NCI-H345 treated with DMSO at 0.1 percent for 48 hours (cell line): Measurements from ENCODE around the gene UTP11.

Experiments used
- DNase-seq: peaks from one replicate; lab custom pipeline; 2025; ENCODE audit not compliant: unreplicated experiment; lab: John Stamatoyannopoulos, UW

Gene UTP11

DNA sequence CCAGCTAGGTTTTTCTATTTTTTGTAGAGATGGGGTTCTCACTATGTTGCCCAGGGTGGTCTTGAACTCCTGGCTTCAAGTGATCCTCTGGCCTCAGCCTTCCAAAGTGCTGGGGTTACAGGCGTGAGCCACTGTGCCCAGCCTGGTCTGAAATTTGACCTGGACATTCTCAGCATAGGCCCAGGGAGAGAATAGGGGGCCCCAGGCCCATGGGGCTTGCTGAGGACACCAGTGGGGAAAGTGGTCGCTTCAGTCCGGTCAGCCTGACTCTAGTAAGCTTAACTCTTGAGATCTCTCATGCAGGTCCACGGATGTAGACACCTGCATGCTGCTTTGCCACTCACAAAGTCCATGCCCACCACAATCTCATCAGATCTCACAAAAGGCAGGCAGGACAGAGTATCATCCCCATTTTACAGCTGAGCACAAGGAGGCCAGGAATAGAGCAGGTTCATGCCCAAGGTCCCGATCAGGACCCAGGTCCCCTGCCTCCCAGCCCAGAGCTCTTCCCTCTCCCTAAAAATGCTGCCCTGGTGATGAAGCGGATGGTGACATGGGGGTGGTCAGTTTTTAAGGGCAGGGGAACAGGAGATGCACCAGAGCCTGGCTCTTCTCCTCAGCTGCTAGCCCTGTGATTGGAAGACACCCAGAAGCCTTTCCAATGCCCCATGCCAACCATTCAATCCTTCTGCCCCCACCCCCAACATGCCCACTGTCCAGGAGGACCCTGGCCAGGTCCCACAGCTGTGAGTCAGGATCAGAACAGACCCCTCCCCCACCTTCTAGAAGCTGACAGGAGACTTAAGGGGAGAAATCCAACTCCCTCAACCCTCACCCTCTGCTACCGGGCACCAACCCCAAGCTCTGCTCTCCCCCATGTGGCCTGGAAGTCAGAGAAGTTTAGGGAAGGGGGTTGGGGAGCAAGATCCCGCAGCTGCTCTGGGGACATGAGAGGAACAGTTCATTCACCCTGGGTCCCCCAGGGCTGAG, 9.0 kb upstream of the UTP11 start:
- DNase-seq, result no peak

DNA sequence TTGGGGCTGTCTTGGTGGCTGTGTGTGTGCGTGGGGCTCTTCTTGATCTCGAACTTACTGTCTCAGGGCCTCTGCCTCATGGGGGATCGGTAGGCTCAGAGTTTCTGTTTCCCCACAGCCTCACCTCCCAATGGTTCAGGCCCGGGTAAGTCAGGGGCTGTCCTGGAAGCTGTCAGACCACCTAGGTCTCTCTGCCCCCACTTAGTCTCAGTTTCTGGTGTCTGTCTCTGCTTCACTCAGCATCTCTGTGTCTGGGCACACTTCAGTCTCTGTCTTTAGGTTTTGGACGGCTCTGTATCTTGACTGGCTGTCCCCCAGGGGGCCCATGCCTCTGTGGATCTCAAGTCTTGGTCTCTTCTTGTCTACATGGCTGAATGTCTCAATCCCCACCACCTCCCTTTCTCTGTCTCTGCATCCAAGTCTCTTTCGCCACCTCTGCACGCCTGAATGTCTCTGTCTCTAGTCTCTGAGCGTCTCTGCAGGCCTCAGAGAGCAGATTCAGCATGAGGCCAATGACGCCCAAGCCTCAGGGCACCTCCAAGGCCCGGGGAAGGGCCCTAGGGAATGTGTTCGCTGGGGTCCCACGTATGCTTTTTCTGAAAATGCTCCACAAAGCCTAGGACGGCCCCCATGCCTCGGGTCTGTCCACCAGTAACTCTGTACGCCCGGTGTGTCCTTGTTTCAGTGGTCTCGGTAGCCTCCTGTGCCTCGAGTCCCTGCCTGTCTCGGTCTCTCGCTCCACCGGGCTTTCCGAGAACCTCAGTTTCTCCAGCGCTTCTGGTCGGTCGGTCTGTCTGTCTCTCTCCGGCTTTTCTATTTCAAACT, 8.0 kb upstream of the UTP11 start:
- DNase-seq, result no peak

DNA sequence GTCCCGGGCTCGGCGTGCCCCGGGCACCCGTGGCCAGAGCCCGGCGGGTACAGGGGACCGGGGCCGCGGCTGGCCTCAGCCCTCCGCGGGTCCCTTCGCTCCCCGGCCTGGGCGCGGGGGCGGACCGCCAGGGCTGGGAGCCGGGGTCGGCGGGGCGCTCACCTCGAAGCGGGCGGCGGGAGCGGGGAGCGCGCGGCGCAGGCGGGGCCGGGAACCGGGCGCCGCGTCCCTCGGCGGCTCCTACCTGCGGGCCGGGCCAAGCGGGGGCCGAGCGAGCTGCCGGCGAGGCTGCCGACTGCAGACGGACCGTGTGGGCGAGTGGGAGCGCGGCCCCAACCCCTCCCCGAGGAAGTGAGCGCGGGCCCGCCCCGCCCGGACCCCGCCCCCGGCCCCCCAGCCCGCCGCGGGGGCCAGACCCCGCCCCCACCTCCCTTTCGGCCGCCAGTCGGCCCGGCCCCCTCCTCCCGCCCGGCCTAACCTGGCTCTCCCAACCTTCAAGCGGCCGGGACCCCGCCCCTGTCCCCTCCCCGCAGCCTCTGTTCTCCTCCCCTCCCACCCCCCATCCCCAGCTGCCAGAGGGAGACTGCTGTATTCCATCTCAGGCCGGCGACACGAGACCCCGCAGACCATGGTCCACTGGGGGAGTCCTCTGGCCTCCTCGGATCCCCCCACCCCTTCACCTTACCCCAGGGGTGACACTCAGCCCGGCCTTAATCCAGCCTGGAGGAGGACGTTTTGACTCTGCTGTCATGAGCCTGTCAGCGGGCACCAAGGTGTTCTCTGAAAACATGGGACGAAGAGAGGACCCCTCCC, 7.1 kb upstream of the UTP11 start, which contains the start of gene FHL3:
TSS of gene FHL3 (minus strand) at position 320 of the 813 bp plus-strand sequence. CDS start 6,102 bp downstream, outside the sequence.
- no peak for DNase-seq

DNA sequence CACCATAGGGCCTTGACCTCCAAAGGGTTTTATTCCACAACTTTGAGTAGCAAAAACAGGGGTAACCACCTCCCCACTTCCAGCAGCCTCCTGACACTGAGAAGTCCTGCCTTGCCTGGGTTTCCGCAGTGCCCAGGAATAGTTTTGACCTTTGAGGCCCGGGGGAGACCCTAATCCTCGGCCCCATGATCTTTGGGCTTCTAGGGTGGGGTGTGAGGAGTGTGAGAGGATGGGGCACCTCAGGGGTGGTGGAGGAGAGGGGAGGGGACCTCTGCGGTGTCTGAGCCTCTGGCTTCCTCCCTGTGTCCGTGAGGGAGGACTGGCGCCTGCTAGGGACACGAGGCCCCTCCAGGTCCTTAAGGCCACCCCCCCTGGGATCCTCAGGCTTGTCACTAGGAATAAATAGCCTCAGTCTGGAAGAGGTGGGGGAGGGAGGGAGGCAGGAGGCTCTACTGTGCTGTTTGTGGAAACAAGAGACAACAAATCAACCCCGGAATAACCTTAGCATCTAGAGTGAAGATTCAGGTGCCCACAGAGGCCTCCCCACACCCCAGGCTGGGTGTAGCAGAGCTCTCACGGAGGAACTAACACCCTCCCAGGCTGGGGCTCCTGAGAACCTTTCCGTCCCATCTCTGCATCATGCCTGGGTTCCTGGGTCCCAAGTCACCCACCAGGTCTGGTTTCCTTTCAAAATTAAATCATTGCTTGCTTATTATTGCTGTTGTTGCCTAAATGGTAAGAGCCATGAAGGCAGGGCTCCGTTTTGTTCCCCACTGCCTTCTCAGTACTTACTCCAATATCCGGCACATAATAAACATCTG, 6.3 kb upstream of the UTP11 start:
- no peak for DNase-seq

DNA sequence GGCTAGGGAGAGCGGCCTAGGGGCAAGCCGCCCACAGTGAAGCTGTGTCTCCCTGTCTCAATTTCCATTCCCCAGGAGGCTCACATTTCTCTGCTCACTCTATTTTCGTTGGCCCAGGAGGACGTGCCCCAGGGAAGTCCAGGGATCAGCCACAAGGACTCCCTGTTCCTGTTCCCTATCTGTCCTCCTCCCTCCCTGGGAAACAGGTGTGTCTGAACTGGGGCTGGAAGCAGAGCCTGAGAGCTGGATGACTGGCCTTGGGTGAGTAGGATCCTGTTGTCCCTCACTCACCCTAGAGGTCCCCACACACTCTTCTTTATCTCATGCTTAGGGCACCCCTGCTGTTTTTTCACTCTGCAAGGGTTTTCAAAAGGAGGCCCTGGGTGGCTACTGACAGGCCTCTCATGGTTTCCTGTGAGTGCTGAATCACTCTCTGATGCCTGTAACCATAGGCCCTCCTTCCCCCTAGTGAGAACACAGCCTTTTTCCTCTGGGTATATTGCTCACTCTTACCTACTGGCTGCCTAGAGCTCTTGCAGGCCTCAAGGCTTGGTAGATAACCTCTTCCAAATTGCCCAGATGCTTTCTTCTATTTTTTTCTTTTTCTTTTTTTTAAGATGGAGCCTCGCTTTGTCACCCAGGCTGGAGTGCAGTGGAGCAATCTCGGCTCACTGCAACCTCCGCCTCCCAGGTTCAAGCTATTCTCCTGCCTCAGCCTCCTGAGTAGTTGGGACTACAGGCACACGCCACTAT, 3.3 kb upstream of the UTP11 start:
- no peak for DNase-seq

DNA sequence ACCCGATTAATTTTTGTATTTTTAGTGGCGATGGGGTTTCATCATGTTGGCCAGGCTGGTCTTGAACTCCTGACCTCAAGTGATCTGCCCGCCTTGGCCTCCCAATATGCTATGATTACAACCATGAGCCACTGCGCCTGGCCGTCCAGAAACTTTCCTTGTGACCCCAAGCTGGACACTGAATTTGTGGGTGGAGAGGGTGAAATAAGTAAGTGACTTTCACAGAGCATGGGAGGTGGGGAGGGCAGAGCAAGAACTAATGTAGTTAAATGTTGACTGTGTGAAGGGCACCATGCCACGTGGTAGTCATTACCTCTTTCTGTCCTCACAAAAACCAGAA, 2.7 kb upstream of the UTP11 start:
- no peak for DNase-seq

DNA sequence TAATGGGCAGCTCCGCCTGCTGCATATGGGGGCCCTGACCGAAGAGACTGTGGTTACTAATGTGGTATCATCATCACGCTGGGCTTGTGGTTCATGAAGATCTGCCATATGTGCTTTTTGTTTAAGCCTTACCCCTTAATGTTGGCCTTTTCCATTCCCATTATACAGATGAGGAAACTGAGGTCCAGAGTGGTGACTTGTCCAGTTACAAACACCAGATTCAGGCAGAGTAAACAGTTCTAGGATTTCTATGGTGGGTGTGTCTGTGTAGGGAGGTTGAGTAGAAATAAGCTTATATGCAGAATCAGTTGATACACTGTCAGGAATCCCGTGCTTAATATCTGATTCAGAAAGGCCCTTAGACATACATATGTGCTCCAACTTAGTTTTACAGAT, 691 bp downstream of the UTP11 start:
- no peak for DNase-seq

DNA sequence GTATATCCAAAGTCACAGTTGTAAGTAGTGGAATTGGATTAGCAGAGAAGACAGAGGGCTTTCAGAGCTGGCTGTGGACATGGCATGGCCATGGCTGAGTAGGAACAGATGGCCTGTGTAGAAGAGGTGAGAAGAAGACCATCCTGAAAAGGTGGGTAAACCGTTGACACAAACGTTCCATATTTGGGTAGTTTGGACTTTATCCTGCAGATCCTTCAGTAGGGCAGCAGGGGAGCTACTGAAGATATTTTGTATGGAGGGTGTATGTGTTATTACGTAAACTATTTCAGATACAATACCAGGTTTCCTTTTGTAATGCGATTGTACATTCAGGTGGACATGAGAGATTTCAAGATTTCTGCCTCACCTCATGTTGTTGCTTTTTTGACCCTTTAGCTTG, 1.6 kb downstream of the UTP11 start:
- no peak for DNase-seq

DNA sequence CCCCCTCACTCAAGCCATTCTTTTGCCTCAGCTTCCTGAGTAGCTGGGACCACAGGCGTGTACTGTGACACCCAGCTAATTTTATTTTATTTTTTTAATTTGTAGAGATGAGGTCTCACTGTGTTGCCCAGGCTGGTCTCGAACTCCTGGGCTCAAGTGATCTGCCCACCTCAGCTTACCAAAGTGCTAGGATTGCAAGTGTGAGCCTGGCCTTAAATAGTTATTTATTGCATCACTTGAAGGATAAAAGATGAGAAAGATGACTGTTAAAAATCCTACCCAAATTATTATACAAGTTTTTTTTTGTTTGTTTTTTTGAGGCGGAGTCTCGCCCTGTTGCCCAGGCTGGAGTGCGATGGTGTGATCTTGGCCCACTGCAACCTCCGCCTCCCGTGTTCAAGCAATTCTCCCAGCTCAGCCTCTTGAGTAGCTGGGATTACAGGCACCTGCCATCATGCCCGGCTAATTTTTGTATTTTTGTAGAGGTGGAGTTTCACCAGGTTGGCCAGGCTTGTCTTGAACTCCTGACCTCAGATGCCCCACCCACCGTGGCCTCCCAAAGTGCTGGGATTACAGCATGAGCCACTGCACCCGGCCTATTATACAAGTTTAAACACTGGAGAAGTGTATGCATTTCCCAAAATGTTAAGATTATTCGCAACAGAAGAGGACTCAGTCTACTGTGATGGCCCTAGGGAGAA, 2.3 kb downstream of the UTP11 start:
- no peak for DNase-seq

DNA sequence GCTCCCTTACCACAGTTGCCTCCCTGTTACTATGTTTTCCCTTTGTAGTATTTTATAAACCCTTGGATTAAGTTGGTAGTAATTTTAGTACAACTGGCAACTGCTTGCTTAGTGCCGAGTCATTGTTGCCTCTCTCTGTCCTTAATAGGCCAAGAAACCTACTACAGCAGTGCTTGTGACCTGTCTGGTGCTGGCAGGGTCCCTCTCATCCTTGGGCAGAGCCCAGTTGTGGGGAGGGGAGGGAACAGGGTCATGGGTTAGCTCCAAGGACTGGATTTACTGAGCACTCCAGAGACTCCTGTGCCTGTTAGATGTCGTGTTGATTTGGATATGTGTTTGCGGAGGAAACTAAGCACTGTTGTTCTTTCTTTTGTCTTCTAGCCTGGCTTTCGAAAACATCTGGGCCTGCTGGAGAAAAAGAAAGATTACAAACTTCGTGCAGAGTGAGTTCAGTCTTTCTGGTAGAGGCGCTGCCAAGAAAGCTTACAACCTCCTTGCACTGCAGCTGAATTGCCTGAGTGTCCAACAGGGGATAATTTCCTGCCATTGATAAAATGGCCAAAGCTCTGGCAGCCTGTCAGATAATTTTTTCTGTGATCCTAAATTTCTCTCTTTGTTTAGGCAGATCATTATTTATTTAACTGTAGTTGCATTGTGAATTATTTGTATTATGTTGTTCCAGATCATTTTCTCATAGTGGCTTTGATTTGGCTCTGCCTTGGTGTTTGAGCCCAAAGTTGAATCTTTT, 3.6 kb downstream of the UTP11 start:
- no peak for DNase-seq

DNA sequence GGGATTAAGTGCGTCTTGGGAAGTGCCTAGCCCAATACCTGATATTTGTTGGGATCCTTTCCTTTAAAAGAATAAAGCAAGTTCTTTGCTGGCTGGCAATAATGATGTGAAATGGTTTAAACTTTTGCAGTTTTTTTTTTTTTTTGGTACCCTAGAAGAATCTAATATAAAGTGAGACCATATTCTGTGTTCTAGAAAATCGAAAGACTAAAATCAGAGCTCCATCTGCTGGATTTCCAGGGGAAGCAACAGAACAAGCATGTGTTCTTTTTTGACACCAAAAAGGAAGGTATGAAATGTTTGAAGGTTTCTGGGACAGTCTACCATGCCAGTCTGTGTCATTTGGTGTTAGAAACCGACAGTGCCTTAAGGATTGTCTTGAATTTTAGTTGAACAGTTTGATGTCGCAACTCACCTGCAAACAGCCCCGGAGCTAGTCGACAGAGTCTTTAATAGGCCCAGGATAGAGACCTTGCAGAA, 6.4 kb downstream of the UTP11 start:
- DNase-seq, result no peak

DNA sequence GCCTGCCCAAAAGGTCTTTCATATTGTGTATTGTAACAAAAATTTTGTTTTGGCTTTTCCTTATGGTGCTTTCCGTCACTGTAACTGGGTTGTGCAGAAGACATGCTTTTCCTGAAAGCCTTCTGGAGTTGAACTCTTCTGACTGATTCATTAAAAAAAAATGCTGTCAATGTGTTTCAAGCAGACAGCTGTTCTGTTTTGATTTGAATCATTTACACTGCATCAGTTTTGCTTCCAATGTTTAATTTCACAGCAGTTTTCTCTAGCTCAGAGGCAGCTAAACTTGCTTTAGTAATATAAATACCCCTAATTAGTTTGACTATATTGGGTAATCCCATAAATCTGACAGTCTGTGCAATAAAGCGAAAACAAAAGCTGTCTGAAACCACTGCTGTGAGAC, 7.9 kb downstream of the UTP11 start:
- no peak for DNase-seq

DNA sequence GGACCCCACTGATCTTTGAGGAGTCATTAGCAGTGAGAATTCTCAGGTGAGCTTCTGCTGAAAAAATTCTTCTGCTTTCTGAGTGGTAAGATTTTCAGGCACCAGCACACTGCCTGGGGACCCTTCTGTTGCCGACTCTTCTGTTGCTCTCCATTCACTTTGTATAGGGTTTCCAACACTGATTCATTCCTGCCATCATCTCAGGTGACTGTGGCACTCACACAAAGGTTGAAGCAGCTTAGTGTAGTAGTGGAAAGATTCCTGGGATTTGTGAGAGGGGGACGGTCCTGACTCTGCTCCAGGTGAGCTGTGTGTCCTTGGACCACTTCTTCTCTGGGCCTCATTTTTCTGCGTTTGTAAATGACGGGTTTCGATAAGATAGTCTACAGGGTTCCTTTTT, 9.4 kb downstream of the UTP11 start:
- DNase-seq, result no peak

DNA sequence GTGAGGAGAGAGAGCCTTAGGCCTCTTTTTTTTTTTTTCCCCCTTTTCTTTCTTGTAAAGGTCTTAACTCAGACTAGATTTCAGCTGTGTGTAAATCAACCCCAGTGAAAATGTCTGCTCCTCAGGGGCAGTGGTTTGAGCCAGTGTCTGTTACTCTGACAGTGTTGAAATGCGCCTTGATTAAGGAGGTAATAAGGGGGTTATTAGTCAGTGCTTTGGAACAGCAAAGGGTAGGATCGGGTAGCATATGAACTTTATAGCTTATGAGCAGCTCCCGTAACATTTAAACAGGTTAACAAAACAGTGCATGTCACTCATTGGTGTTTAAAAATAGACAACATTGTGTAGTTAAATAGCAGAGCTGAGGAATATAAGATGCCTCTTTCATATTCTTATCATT, 10.3 kb downstream of the UTP11 start:
- no peak for DNase-seq

DNA sequence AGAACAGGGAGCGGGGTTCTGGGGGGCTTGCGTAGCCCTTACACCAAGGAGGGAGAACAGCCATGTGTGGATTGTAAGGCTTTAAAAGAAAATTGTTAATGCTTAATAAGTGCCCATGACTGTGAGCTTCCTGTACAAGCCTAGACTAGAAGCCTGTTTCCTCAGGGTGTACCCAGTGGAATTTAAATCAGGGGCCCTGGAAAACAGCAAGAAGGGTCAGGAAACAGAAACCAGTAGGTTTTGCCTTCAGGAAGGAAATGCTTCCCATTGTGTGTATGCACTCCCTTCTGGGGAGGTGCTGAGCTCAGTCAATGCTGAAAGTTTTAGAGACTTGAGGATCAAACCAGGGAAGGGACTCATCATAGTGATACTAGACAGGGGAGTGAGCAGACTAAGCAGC, 12.7 kb downstream of the UTP11 start:
- DNase-seq, result no peak

DNA sequence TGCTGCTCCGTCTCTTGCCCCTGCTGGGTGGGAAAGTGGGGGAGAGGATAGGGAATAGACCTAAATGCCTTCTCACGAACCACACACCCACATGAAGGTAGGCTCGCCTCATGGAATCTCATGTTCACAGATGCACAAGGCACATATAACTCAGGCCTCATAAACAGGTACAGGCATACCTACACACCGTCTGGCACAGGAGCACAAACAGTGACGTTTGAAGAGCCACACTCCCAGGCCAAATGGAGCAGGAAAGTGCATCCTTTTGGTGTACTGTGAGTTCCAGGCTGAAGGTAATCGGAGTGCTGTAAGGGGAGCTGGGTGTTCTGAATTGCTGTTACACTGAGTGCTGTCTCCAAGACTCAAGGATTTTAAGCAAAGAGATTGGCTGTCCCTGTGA, 13.1 kb downstream of the UTP11 start:
- DNase-seq, result no peak

DNA sequence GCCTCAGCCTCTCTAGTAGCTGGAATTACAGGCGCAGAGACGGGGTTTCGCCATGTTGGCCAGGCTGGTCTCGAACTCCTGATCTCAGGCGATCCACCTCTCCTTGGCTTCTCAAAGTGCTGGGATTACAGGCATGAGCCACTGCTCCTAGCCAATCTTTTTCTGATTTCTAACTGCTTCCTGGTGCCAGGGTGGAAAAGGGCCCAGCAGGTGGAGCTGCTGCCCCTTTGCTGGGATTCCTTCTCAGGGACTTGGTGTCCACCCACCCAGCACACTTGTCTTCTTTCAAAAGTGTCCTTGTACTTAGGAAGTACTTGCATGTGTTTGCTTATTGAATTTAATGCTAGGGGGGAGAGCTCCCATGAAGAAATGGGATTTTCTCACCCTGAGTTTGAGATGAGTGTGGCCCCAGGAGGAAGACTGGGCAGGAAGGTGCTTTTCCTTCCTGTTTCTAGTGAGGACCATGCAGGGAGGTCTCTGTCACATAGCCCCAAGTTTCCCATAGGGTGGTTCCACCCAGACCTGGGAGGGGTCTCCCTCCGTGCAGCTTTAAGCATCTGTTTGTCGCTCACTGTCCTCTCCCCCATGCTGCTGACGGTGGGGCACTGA, 14.2 kb downstream of the UTP11 start:
- peak; percentile 65 for DNase-seq
